ENCODE measurements around the gene HSPA9. TPM values are rescaled to one million over a fixed set of nuclear protein-coding genes. Genes with fewer than 3 reads are reported as not detected.

The HSPA9 gene
- total RNA-seq, 1 donor from 2014 or later: 201 TPM

GRCh38 chr5:138596105-138596881 is 21.1 kb upstream of the HSPA9 start:
- intact Hi-C loops (cut with micrococcal nuclease): no loop called here

GRCh38 chr5:138595180-138595795 is 20.1 kb upstream of the HSPA9 start:
- intact Hi-C loops (cut with micrococcal nuclease): no loop called here

GRCh38 chr5:138594305-138595058 is 19.3 kb upstream of the HSPA9 start:
- intact Hi-C loops (cut with micrococcal nuclease): no loop called here

- intact Hi-C loops (cut with micrococcal nuclease): no loop called here
These were observed 13.0 kb upstream of the HSPA9 start for GRCh38 chr5:138588013-138588788.

GRCh38 chr5:138585157-138585556 is 10.0 kb upstream of the HSPA9 start:
- intact Hi-C loops (cut with micrococcal nuclease): no loop called here

GRCh38 chr5:138583984-138584637 is 8.9 kb upstream of the HSPA9 start:
- intact Hi-C loops (cut with micrococcal nuclease): no loop called here

- intact Hi-C loops (cut with micrococcal nuclease): no loop called here
These were observed 7.8 kb upstream of the HSPA9 start for GRCh38 chr5:138582959-138583358.

- intact Hi-C loops (cut with micrococcal nuclease): no loop called here
These were observed 5.6 kb upstream of the HSPA9 start for GRCh38 chr5:138580777-138581176.

GRCh38 chr5:138580001-138580400 is 4.8 kb upstream of the HSPA9 start:
- intact Hi-C loops (cut with micrococcal nuclease): no loop called here

- intact Hi-C loops (cut with micrococcal nuclease): loop anchor here (1.0 to 5.0 kb wide), 5 partner anchors 54 to 1528 kb away; no protein-coding TSS in a partner anchor
These were observed 4.3 kb upstream of the HSPA9 start for GRCh38 chr5:138579517-138579863.

GRCh38 chr5:138577452-138577851 is 2.3 kb upstream of the HSPA9 start:
- intact Hi-C loops (cut with micrococcal nuclease): loop anchor here (5.0 kb wide), 2 partner anchors 940 to 1530 kb away; no protein-coding TSS in a partner anchor

GRCh38 chr5:138574744-138575193 is 432 bp downstream of the HSPA9 start:
- intact Hi-C loops (cut with micrococcal nuclease): loop anchor here (1.0 to 5.0 kb wide), 22 partner anchors 31 to 1533 kb away; partner anchors contain the start of genes BRD8, CTNNA1, DNAJC18 and EGR1

- intact Hi-C loops (cut with micrococcal nuclease): loop anchor here (2.0 kb wide), 2 partner anchors 221 to 541 kb away; partner anchors contain the start of genes FAM13B and KDM3B
These were observed 1.1 kb downstream of the HSPA9 start for GRCh38 chr5:138573949-138574670.

GRCh38 chr5:138573223-138573622 is 2.0 kb downstream of the HSPA9 start:
- intact Hi-C loops (cut with micrococcal nuclease): no loop called here

GRCh38 chr5:138570871-138571270 is 4.3 kb downstream of the HSPA9 start:
- intact Hi-C loops (cut with micrococcal nuclease): no loop called here

GRCh38 chr5:138569782-138570181 is 5.4 kb downstream of the HSPA9 start:
- intact Hi-C loops (cut with micrococcal nuclease): no loop called here

GRCh38 chr5:138568061-138568824 is 7.0 kb downstream of the HSPA9 start:
- intact Hi-C loops (cut with micrococcal nuclease): no loop called here

- intact Hi-C loops (cut with micrococcal nuclease): no loop called here
These were observed 8.4 kb downstream of the HSPA9 start for GRCh38 chr5:138566792-138567191.
